ENCODE data around the gene ARHGAP24. TPM values are rescaled to one million over a fixed set of nuclear protein-coding genes. Genes with fewer than 3 reads are reported as not detected.
"Not testable (repeated sequence)": the region's sequence is repeated elsewhere in the genome, so short reads cannot be mapped to it uniquely, and the experiment has no call there.

ARHGAP24 gene
- total and polyA plus RNA-seq, 2 donors from 2014 or later: 78.1 to 94.7 TPM

- DNase-seq: no peak
- FAIRE-seq: no peak
- no peak overlapping the region for H3K4me3 ChIP-seq (ENCODE audit: low read length in 3 of 3)
- TF ChIP-seq CTCF (IDR thresholded peaks at IDR 0.05; ENCODE audit: borderline replicate concordance, extremely low read depth, insufficient read depth): no peak
- H3K4me1 ChIP-seq (ENCODE audit: control insufficient read depth in 2 of 3, insufficient read depth in 2 of 3, low read depth in 1 of 3, low read length in 3 of 3): no peaks in the 10 kb centered on the region
- H3K36me3 ChIP-seq (ENCODE audit: control insufficient read depth in 2 of 3, insufficient read depth in 3 of 3, low read length in 3 of 3): peaks cover 0 to 4% (median 0%) of the 10 kb centered on the region in 3 donors
- intact Hi-C loops (cut with DNase I): no loop called here
- no peak overlapping the region for H3K27ac ChIP-seq (ENCODE audit: low read depth in 2 of 2, low read length in 2 of 2)
- no peaks in the 10 kb centered on the region for H3K27me3 ChIP-seq (ENCODE audit: control insufficient read depth, insufficient read depth, low read length)
- H3K9me3 ChIP-seq (ENCODE audit: control insufficient read depth in 2 of 3, insufficient read depth in 1 of 3, low read length in 3 of 3): no peaks in the 10 kb centered on the region
- no peak overlapping the region for H3K9ac ChIP-seq (ENCODE audit: low read length in 3 of 3)
Measured at GRCh38 chr4:86019906-86020305, 545.0 kb downstream of the ARHGAP24 start.

- H3K9me3 ChIP-seq (ENCODE audit: control insufficient read depth in 2 of 3, insufficient read depth in 1 of 3, low read length in 3 of 3); H3K27ac ChIP-seq (ENCODE audit: low read depth in 2 of 2, low read length in 2 of 2); H3K4me1 ChIP-seq (ENCODE audit: control insufficient read depth in 2 of 3, insufficient read depth in 2 of 3, low read depth in 1 of 3, low read length in 3 of 3); DNase-seq; H3K27me3 ChIP-seq (ENCODE audit: control insufficient read depth, insufficient read depth, low read length); FAIRE-seq; H3K36me3 ChIP-seq (ENCODE audit: control insufficient read depth in 2 of 3, insufficient read depth in 3 of 3, low read length in 3 of 3); intact Hi-C loops (cut with DNase I); H3K9ac ChIP-seq (ENCODE audit: low read length in 3 of 3); H3K4me3 ChIP-seq (ENCODE audit: low read length in 3 of 3): not testable (repeated sequence)
Measured at GRCh38 chr4:86021671-86022070, 546.7 kb downstream of the ARHGAP24 start.

GRCh38 chr4:86026720-86027119 is 551.8 kb downstream of the ARHGAP24 start:
- TF ChIP-seq CTCF (IDR thresholded peaks at IDR 0.05; ENCODE audit: borderline replicate concordance, extremely low read depth, insufficient read depth): no peak
- H3K36me3 ChIP-seq (ENCODE audit: control insufficient read depth in 2 of 3, insufficient read depth in 3 of 3, low read length in 3 of 3): peaks cover 0 to 2% (median 0%) of the 10 kb centered on the region in 3 donors
- DNase-seq (no peak), FAIRE-seq (no peak)
- H3K27ac ChIP-seq (ENCODE audit: low read depth in 2 of 2, low read length in 2 of 2): no peak overlapping the region
- no peaks in the 10 kb centered on the region for H3K4me1 ChIP-seq (ENCODE audit: control insufficient read depth in 2 of 3, insufficient read depth in 2 of 3, low read depth in 1 of 3, low read length in 3 of 3)
- no peak overlapping the region for H3K9ac ChIP-seq (ENCODE audit: low read length in 3 of 3)
- H3K27me3 ChIP-seq (ENCODE audit: control insufficient read depth, insufficient read depth, low read length): no peaks in the 10 kb centered on the region
- no peaks in the 10 kb centered on the region for H3K9me3 ChIP-seq (ENCODE audit: control insufficient read depth in 2 of 3, insufficient read depth in 1 of 3, low read length in 3 of 3)
- H3K4me3 ChIP-seq (ENCODE audit: low read length in 3 of 3): no peak overlapping the region
- intact Hi-C loops (cut with DNase I): no loop called here

- H3K27ac ChIP-seq (ENCODE audit: low read depth in 2 of 2, low read length in 2 of 2): no peak overlapping the region
- FAIRE-seq: no peak
Measured at GRCh38 chr4:86031927-86032326, 557.0 kb downstream of the ARHGAP24 start.

More at GRCh38 chr4:86031927-86032326, 557.0 kb downstream of the ARHGAP24 start:
- intact Hi-C loops (cut with DNase I): no loop called here
- no peak for TF ChIP-seq CTCF (IDR thresholded peaks at IDR 0.05; ENCODE audit: borderline replicate concordance, extremely low read depth, insufficient read depth)
- no peak for DNase-seq
- no peaks in the 10 kb centered on the region for H3K9me3 ChIP-seq (ENCODE audit: control insufficient read depth in 2 of 3, insufficient read depth in 1 of 3, low read length in 3 of 3)
- H3K27me3 ChIP-seq (ENCODE audit: control insufficient read depth, insufficient read depth, low read length): no peaks in the 10 kb centered on the region
- H3K36me3 ChIP-seq (ENCODE audit: control insufficient read depth in 2 of 3, insufficient read depth in 3 of 3, low read length in 3 of 3): peaks cover 0 to 2% (median 0%) of the 10 kb centered on the region in 3 donors
- H3K9ac ChIP-seq (ENCODE audit: low read length in 3 of 3): no peak overlapping the region
- H3K4me3 ChIP-seq (ENCODE audit: low read length in 3 of 3): no peak overlapping the region
- peaks cover 0 to 2% (median 0%) of the 10 kb centered on the region in 3 donors for H3K4me1 ChIP-seq (ENCODE audit: control insufficient read depth in 2 of 3, insufficient read depth in 2 of 3, low read depth in 1 of 3, low read length in 3 of 3)
